G401.6 (cell line): ENCODE data around the gene GNAS-AS1.

Experiments
- FAIRE-seq: peaks from 2 replicates; lab custom pipeline; 2012; peaks lifted over from hg19 to GRCh38; lab: Jason Lieb, UNC

GNAS-AS1 gene

GRCh38 chr20:58778760-58779159 lies 71.9 kb downstream of the GNAS-AS1 start:
- no peak for FAIRE-seq

GRCh38 chr20:58777657-58778056 lies 73.0 kb downstream of the GNAS-AS1 start:
- FAIRE-seq, result no peak

GRCh38 chr20:58776109-58776508 lies 74.6 kb downstream of the GNAS-AS1 start:
- FAIRE-seq, result no peak

- FAIRE-seq, result no peak
Observed at GRCh38 chr20:58775371-58775770, 75.3 kb downstream of the GNAS-AS1 start.

GRCh38 chr20:58774667-58775263 lies 75.9 kb downstream of the GNAS-AS1 start:
- FAIRE-seq, result no peak

GRCh38 chr20:58774214-58774613 lies 76.5 kb downstream of the GNAS-AS1 start:
- no peak for FAIRE-seq

GRCh38 chr20:58772786-58773185 lies 77.9 kb downstream of the GNAS-AS1 start:
- no peak for FAIRE-seq
